COLO668 (cell line): Measurements from ENCODE around the gene FBF1.
A peak's percentile ranks its signal among the peaks of the same experiment; 100 is the strongest.
"Not testable (repeated sequence)": the region's sequence is repeated elsewhere in the genome, so short reads cannot be mapped to it uniquely, and the experiment has no call there.

ENCODE experiments used
- DNase-seq: peaks from one replicate; lab custom pipeline; 2025; ENCODE audit not compliant: unreplicated experiment; lab: John Stamatoyannopoulos, UW

The FBF1 gene

DNA sequence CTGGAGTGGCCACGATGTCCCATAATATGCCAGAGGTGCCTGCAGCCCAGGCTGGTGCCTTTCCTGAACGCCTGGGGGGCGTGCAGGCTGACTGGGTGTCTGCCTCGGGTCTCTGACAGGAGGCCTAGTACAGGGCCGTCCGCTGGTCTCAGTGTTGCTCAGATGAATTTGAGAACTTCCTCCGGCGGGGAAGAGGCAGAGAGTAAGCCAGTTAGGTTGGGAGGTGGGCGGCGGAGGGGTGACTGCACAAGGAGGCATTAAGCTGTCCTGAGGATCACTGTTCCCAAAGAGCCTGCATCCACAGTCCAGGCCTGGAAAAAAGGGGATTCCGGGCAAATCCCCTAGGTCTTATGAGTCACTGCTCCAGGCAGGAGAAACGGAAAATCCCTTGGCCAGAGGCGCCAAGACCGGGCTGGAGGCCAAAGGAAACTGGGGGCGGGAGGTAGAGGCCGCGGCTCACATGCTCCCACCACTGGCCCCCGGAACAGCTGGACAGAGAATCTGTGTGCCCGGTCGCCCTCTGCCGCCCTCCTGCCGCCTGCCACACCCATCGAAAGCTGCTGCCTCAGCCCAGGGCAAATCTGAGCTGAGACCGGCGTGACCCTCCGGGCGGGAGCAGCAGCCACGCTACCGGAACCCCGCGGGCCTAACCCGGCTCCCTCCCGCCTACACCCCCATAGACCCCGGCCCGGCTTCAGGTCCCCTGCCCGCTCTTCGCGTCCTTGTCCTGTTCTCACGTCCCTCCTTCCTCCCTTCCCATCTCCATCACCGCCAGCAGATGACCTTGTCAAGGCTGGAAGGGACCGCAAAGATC, 63.7 kb downstream of the FBF1 start:
- peak; percentile 50 for DNase-seq

DNA sequence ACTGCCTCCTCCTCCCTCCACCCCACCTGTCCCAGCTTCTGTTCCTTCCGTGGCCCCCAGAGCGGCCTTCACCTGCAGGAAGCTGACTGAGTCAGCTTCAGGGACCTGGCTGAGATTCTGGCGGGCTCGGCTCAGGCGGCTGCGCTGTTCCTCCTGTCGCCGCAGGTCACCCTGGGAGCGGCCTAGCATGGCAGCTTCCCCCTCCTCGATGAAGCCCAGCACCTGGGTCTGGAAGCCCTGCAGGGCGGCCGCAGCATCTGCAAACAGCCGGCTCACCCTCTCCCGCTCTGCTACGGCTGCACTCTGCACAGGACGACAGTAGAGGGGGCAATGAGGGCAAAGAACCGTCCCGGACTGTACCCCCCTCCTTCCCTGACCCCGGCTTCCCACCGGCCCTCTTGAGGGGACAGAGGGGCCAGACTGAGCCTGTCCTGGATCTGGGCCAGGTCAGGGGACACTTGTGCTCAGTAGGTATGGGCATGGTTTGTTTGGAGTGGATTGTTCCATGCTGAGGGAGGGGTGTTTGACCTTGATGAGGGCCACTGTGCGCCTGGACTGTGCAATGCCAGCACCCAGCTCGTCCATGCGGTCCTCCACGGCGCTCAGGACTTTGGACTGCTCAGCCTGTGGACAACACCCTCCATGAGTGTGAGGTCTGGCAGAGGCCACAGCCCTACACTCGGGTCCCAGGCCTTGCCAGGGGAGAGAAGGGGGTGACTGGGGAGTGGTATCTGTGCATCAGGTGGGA, 64.5 kb downstream of the FBF1 start:
- peak; percentile 85 for DNase-seq

DNA sequence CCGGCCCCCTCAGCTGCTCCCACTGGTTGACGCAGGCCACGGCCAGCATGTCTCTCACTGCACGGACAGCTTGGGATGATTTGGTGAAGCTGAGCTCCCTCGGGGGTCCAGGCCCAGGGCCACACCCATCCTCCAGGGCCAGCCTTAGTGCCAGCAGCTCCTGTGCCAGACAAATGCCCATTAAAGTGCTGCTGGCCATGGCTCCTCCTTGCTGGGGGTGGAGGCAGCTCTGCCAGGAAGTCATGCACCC, 65.0 kb downstream of the FBF1 start:
- no peak for DNase-seq

DNA sequence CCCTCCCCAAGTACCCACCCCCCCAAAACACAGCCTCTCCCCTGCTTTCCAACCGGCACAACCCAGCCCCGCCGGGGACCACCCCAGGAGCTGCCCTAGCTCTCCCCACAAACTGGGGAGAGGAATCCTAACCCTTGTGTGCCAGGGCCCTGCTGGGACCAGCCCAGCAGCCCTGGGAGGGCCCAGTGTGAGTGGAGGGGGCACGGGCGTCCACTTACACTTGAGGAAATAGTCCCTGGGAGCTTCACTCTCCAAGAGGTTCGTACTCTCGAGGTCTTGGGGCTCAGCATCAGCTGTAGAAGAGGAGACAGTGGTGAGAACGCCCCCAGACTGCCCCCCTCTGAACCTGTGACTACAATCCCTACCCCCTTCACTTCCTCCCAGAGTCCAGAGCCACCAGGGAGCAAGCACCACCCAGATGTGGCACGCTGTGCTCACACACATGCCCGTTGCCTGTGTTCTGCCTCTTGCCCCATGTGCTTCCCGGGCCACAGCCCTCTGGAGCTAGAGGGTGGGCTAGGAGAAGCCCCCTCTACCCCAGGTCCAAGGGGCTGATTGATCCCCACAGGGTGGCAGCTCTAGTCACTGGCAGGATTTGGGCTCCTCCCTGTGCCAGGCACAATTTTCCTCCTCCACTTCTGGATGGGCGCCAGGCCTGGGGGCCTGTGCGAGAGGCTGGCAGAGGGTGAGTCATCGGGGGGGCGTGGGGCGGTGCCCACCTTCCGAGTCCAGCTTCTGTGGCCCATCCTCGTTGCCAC, 65.5 kb downstream of the FBF1 start:
- no peak for DNase-seq

DNA sequence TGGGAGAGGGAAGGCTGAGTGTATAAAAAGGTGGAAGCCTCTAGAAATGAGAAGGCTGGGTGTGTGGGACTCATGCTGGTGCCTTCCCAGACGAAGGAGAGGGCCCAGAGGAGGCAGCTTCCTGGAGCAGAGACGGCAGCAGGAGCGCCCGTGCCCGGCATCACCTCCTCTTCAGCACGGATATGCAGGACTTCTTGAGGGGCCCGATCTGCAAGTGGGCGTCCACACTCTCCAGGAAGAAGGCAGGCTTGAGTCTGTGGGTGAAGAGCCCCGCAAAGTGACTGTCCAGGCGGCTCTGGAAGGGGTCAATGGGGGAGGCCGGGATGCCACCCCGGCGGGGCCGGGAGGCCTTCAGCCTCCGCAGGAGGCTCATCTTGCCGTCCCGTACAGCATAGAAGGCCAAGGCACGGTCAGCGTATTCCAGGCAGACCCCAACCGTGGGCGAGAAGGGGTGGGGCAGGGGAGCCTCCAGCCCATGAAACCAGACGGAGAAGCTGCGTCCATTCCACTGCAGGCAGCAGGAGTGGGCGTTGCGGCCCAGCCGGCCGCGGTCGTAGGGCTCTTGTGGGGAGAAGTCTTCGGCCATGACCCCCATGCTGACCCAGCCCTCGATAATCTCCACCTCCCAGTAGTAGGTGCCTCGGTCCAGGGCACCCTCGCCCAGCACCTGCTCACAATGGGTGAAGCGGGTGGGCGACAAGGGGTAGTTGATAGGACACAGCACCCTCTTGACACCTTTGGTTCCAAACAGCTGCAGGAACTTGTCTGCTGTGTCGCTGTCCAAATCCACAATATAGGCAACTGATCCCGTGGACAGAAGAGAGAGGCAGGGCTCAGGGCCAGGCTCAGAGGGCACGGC, 66.3 kb downstream of the FBF1 start:
- no peak for DNase-seq

DNA sequence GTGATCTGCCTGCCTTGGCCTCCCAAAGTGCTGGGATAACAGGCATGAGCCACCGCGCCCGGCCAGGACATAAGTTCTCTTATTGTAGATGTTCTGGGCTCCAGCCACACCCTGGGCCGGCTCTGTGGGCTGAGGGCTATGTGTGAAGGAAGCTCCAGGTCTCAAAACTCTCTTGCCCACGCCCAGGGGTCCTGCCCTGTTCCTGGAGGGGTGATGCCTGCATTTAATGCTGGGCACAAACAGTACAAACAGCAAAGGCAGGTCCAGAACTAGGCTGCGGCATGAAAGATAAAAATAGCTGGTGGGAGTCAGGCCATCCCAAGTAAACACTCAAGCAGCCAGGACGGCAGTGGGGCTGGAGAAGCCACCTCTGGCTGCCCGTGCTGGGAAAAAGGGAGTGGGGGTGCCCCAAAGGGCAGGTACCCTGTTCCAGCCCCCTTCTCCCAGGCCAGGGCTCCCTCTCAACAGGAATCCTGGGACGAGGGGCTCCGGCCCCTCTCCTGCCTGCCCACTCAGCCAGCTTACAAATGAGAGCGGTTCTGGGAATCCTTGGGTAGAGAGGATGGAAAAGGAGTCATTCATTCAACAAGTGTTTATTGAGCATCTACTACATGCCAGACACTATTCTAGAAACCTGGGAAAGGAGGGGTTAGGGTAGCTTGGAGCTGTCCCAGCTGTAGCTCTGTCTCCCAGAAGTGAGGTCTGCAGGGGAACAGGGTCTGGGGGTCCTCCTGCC, 67.1 kb downstream of the FBF1 start:
- no peak for DNase-seq

DNA sequence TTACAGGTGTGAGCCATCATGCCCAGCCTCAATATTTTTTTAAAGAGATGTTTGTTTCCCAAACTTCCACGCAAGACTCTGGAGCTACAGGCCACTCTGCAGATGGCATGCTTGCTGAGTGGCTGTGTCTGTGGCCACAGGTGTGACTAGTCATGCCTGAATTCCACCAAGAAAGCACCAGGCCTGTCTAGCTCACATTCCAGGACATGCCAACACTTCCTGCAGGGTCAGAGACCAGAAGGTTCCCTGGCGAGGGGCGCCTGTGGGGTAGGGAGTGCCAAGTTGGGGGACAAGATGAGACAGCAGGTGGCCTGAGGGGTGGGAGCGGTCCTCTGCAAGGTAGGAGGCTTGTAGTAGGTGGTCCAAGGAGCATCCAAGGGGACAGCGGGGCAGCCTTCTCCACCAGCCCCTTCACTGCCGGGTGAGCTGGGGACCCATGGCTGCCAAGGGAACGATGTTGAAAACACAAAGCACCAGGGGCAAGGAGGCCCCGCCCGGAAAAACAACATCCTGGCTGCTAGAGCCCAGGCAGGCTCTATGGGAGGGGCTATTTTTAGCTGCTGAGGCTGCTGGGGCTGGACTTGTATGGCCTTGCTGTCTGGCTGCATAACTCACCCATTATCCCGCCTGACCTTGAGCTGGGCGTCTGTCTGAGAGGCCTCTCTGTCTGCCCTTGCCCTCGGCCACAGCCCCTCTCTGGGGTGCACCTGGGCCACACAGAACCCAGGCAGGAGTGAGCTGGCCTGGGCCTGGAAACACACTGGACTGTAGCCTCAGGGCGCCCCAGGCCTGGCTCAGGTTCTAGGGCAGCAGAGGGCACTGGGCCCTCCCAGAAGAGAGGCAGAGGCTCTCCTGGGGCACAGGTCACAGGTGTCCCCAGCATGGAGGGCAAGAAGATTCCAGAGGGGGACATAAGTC, 68.1 kb downstream of the FBF1 start:
- peak; percentile 71 for DNase-seq

DNA sequence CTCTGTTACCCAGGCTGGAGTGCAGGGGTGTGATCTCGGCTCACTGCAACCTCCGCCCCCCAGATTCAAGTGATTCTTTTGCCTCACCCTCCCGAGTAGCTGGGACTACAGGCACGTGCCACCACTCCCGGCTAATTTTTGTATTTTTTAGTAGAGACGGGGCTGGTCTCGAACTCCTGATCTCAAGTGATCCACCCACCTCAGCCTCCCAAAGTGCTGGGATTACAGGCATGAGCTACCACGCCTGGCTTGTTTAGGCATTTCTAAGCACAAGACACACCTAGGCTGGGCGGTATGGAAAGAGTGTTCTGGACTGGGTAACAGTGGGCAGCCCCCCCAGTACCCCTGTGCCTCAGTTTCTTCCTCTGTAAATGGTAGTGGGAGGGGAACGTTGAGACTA, 70.6 kb downstream of the FBF1 start:
- DNase-seq, result not testable (repeated sequence)

DNA sequence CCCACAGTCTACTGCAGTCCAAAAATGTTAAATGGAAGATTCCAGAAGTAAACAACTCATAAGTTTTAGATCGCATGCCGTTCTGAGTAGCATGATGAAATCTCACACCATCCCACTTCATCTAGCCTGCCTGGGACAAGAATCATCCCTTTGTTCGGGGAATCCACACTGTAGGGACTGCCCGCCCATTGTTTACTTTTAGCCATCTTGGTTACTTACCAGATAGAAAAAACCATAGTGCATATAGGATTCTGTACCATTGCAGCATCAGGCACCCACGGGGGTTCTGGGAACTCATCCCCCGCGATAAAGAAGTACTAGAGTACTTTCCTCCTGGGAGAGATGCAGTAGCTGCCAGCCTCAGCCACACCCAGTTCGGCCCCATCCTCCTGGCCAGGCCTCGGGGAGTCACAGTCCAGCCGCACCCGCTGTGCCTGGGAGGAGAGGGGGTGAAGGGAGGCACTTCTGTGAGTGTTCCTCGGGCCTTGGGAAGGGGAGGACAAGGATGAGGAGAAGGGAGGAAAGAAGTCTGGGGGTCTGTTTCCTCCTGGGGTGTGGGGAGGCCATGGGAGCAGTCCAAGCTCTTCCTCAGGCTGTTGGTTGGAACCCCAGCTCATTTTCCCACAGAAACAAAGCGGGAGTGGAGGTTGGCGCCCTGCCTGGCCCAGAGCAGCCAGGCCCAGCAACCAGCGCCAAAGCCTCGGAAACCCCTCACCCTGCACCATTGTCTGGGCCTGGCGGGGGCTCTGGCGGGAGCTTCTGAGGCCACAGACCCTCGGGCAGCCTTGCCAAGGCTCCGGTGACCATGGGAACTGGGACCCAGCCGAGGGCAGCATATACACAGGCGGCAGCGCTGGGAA, 71.3 kb downstream of the FBF1 start:
- DNase-seq, result no peak

DNA sequence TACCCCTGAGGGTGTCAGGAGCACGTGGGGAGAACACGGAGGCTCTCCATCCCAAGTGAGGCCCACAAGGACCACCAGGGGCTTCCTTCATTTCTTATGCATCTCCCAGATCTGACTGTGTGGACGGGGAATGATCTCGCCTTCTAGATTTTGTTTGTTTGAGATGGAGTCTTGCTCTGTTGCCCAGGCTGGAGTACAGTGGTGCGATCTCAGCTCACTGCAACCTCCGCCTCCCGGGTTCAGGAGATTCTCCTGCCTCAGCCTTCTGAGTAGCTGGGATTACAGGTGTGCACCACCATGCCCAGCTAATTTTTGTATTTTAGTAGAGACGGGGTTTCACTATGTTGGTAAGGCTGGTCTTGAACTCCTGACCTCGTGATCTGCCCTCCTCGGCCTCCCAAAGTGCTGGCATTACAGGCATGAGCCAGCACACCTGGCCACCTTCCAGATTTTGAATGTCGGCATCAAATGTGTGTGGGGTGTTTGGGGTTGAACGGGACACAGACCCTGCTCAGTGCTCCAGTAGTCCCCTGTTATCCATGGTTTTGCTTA, 72.0 kb downstream of the FBF1 start:
- DNase-seq, result not testable (repeated sequence)

DNA sequence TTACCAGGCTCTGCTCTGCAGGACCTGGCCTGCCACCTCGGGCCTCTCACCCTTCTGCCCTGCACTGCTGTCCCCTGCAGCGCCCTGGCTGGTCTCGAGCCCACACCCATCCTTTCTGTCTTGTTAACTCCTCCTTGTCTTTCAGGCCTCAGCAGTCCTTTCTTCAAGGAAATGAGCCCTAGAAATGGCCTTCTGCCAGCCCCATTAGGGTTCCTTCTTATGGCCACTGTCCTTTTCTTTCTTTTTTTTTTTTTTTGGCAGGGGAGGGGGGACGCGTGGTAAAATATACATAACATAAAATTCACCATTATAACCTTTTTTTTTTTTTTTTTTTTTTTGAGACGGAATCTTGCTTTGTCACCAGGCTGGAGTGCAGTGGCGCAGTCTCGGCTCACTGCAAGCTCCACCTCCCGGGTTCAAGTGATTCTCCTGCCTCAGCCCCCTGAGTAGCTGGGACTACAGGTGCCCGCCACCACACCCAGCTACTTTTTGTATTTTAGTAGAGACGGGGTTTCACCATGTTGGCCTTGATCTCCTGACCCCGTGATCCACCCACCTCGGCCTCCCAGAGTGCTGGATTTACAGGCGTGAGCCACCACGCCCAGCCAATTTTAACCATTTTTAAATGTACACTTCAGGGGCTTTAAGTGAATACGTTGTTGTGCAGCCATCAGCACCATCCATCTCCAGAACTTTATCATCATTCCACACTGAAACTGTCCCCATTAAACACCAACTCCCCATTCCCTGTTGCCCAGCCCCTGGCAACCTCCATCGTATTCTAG, 75.2 kb downstream of the FBF1 start:
- DNase-seq, result not testable (repeated sequence)

DNA sequence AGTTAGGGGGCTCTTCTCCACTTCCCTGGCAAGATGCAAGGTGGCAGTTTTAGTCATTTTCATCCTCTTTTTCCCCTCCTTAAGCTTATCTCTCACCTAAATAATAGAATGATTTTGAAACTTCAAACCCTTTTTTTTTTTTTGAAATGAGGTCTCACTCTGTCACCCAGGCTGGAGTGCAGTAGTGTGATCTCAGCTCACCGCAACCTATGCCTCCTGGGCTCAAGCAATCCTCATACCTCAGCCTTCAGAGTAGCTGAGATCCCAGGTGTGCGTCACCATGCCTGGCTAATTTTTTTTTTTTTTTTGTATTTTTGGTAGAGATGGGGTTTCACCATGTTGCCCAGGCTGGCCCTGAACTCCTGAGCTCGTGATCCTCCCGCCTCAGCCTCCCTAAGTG, 76.0 kb downstream of the FBF1 start:
- DNase-seq, result not testable (repeated sequence)

DNA sequence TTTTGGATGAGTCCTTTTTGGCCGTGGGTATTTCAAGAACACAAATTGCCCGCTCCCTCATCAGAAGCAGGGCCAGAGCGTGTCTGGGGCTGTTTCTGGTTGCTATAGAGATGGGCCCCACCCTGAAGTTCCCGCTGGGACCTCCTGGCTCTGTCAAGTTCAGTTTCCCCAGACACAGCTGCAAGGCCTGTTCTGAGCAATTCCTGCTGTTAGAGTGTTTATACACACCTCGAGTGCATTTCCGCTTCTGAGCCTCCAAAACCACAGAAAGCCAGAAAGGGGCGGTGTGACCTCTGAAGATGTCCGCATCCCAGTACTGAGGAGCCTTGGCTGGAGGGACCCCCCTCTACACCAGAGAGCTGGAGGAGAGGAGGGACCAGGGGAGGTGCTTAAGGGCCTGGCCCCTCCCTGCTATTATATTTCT, 76.4 kb downstream of the FBF1 start:
- DNase-seq, result no peak

DNA sequence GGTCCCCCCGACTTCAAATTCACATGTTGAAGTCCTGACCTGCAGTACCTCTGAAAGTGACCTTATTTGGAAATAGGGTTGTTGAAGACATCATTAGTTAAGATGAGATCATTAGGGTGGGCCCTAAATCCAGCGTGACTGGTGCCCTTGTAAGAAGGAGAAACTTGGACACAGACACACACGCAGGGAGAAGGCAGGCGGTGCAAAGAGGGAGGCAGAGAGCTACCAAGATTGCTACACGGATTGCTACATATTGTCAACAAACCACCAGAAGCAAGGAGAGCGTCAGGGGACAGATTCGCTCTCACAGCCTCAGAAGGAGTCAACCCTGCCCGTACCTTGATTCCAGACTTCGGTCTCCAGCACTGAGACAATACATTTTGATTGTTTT, 78.9 kb downstream of the FBF1 start:
- DNase-seq, result no peak
